ENCODE measurements around the gene PLEKHF1. TPM values are rescaled to one million over a fixed set of nuclear protein-coding genes. Genes with fewer than 3 reads are reported as not detected.

Gene PLEKHF1
- total and polyA plus RNA-seq, 2 of the 8 experiments (the other 6 are each of a cell fraction or from before 2014, with no cell fraction given), result 11.1 to 18.4 TPM

GRCh38 chr19:29711584-29712132 lies 46.4 kb downstream of the PLEKHF1 start (continued):
- TF ChIP-seq POLR2AphosphoS5 (IDR thresholded peaks at IDR 0.05; ENCODE audit: low read depth, low read length), result no peak

Data from H1 (cell line).